ENCODE data around the gene MYOCOS.
"Not testable (repeated sequence)": the region's sequence is repeated elsewhere in the genome, so short reads cannot be mapped to it uniquely, and the experiment has no call there.

Gene MYOCOS

GRCh38 chr1:171615122-171615906 lies 6.7 kb upstream of the MYOCOS start:
- not testable (repeated sequence) for H2BK12ac ChIP-seq (ENCODE audit: low read length); H3K4me2 ChIP-seq (ENCODE audit: low read length); H3K9ac ChIP-seq (ENCODE audit: low read length); H3K36me3 ChIP-seq (ENCODE audit: control insufficient read depth in 1 of 2, insufficient read depth in 2 of 2, low read length in 2 of 2); H3K27ac ChIP-seq (ENCODE audit: low read depth, low read length); H3K4me1 ChIP-seq (ENCODE audit: control insufficient read depth in 1 of 2, insufficient read depth in 2 of 2, low read length in 2 of 2); H4K91ac ChIP-seq (ENCODE audit: low read depth, low read length); H3K27me3 ChIP-seq (ENCODE audit: insufficient read depth, low read length); H3K79me2 ChIP-seq (ENCODE audit: control insufficient read depth, insufficient read depth, low read length, poor library complexity); H2AK5ac ChIP-seq (ENCODE audit: low read length); H2BK5ac ChIP-seq (ENCODE audit: low read depth, low read length, poor library complexity); H3K14ac ChIP-seq (ENCODE audit: low read length); H2BK120ac ChIP-seq (ENCODE audit: insufficient read depth, low read length, poor library complexity); H2AFZ ChIP-seq (ENCODE audit: insufficient read depth, low read length, poor library complexity); H3K4ac ChIP-seq (ENCODE audit: low read depth, low read length); H3K9me3 ChIP-seq (ENCODE audit: insufficient read depth, low read depth, low read length); H3K4me3 ChIP-seq (ENCODE audit: low read depth, low read length); H3K23ac ChIP-seq (ENCODE audit: low read length); DNase-seq; H4K12ac ChIP-seq (ENCODE audit: low read depth, low read length); H4K8ac ChIP-seq (ENCODE audit: low read depth, low read length); H3K79me1 ChIP-seq (ENCODE audit: low read length); H3K18ac ChIP-seq (ENCODE audit: low read length)
- WGBS (ENCODE audit: extremely low coverage, insufficient coverage, insufficient read length), result no CpG with 5 or more reads among the region's 14 CpGs

- Histone ChIP-seq H3K79me2 (ENCODE audit: control insufficient read depth, insufficient read depth, low read length, poor library complexity) (no peaks in the 10 kb centered on the region), H3K79me1 (ENCODE audit: low read length) (no peaks in the 10 kb centered on the region), H3K4me3 (ENCODE audit: low read depth, low read length) (no peak overlapping the region), H3K18ac (ENCODE audit: low read length) (no peak overlapping the region), H3K4ac (ENCODE audit: low read depth, low read length) (no peak overlapping the region), H3K14ac (ENCODE audit: low read length) (no peak overlapping the region), H3K27me3 (ENCODE audit: insufficient read depth, low read length) (no peaks in the 10 kb centered on the region), H2AFZ (ENCODE audit: insufficient read depth, low read length, poor library complexity) (no peak overlapping the region), H4K91ac (ENCODE audit: low read depth, low read length) (no peak overlapping the region), H3K4me1 (ENCODE audit: control insufficient read depth in 1 of 2, insufficient read depth in 2 of 2, low read length in 2 of 2) (no peaks in the 10 kb centered on the region), H3K9me3 (ENCODE audit: insufficient read depth, low read depth, low read length) (no peaks in the 10 kb centered on the region), H3K23ac (ENCODE audit: low read length) (no peak overlapping the region), H2AK5ac (ENCODE audit: low read length) (no peak overlapping the region), H2BK5ac (ENCODE audit: low read depth, low read length, poor library complexity) (no peak overlapping the region), H2BK12ac (ENCODE audit: low read length) (no peak overlapping the region), H3K4me2 (ENCODE audit: low read length) (no peak overlapping the region), H4K12ac (ENCODE audit: low read depth, low read length) (no peak overlapping the region), H3K27ac (ENCODE audit: low read depth, low read length) (no peak overlapping the region), H3K9ac (ENCODE audit: low read length) (no peak overlapping the region), H3K36me3 (ENCODE audit: control insufficient read depth in 1 of 2, insufficient read depth in 2 of 2, low read length in 2 of 2) (no peaks in the 10 kb centered on the region), H2BK120ac (ENCODE audit: insufficient read depth, low read length, poor library complexity) (no peak overlapping the region), H4K8ac (ENCODE audit: low read depth, low read length) (no peak overlapping the region)
- DNase-seq, result no peak
- no CpG with 5 or more reads among the region's 2 CpGs for WGBS (ENCODE audit: extremely low coverage, insufficient coverage, insufficient read length)
Measured at GRCh38 chr1:171616586-171616985, 5.5 kb upstream of the MYOCOS start.

DNA sequence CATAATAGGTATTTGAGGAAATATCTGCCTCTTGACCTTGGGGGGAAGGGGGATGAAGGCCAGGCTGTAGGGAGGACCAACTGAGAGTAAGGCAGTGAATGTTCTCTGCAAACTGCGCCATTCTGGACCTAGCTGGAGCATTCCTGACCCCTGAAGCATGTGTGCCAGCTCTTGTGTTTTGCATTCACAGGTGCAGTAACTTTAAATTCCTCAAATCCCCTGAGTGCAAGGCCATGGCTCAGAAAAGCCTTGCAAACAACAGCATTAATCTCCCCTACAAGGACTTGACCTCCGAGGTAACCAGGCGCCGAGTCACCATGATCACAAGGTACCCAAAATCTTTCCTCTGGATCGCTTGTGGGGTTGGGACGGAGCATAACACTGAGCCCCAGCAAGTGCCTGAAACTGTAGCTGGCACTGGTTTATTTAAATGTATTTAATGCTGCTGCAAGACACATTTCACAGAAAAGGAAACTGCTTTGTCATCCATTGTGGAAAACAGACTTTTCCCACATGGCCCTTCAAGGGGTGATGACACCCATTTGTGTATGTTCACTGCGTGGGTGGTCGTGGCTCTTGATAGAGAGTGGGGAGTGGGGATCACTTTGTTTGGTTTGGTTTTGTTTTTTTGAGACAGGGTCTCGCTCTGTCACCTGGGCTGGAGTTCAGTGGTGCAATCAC lies 1.7 kb downstream of the MYOCOS start:
- H3K79me1 ChIP-seq (ENCODE audit: low read length), result no peaks in the 10 kb centered on the region
- no peak for DNase-seq
- H4K12ac ChIP-seq (ENCODE audit: low read depth, low read length), result no peak overlapping the region
- H4K91ac ChIP-seq (ENCODE audit: low read depth, low read length), result no peak overlapping the region
- no peak overlapping the region for H3K4ac ChIP-seq (ENCODE audit: low read depth, low read length)
- no peak overlapping the region for H2BK12ac ChIP-seq (ENCODE audit: low read length)
- no peak overlapping the region for H2BK120ac ChIP-seq (ENCODE audit: insufficient read depth, low read length, poor library complexity)
- WGBS (ENCODE audit: extremely low coverage, insufficient coverage, insufficient read length), result no CpG with 5 or more reads among the region's 9 CpGs
- H3K4me2 ChIP-seq (ENCODE audit: low read length), result no peak overlapping the region
- no peak overlapping the region for H3K27ac ChIP-seq (ENCODE audit: low read depth, low read length)
- no peak overlapping the region for H3K23ac ChIP-seq (ENCODE audit: low read length)
- no peak overlapping the region for H3K18ac ChIP-seq (ENCODE audit: low read length)
- H3K9me3 ChIP-seq (ENCODE audit: insufficient read depth, low read depth, low read length), result peaks cover 2% of the 10 kb centered on the region
- H3K36me3 ChIP-seq (ENCODE audit: control insufficient read depth in 1 of 2, insufficient read depth in 2 of 2, low read length in 2 of 2), result no peaks in the 10 kb centered on the region
- no peaks in the 10 kb centered on the region for H3K79me2 ChIP-seq (ENCODE audit: control insufficient read depth, insufficient read depth, low read length, poor library complexity)
- no peak overlapping the region for H2AK5ac ChIP-seq (ENCODE audit: low read length)
- H4K8ac ChIP-seq (ENCODE audit: low read depth, low read length), result no peak overlapping the region
- H3K27me3 ChIP-seq (ENCODE audit: insufficient read depth, low read length), result no peaks in the 10 kb centered on the region
- no peak overlapping the region for H2AFZ ChIP-seq (ENCODE audit: insufficient read depth, low read length, poor library complexity)
- H3K4me3 ChIP-seq (ENCODE audit: low read depth, low read length), result no peak overlapping the region
- no peak overlapping the region for H3K14ac ChIP-seq (ENCODE audit: low read length)
- no peak overlapping the region for H3K9ac ChIP-seq (ENCODE audit: low read length)
- H3K4me1 ChIP-seq (ENCODE audit: control insufficient read depth in 1 of 2, insufficient read depth in 2 of 2, low read length in 2 of 2), result no peaks in the 10 kb centered on the region
- H2BK5ac ChIP-seq (ENCODE audit: low read depth, low read length, poor library complexity), result no peak overlapping the region

DNA sequence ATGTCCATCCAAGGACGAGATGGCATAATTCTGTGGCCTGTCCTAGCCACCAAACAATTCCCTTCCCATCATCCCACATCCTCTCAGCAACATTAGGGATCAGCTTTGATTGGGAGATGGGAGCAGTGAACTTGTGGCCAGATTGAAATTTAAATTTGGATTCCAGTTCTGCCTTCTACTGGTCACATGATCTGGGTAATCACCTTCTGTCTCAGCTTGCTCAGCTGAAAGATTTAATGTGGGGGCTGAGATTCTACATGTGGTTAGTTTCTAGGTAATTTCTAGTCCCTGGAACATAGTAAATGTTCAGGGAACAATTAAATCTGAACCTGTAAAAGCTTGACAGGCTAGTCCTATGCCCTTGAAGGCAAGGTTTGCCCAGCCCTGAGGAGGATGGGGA lies 3.2 kb downstream of the MYOCOS start:
- no peak overlapping the region for H2BK12ac ChIP-seq (ENCODE audit: low read length)
- no peak overlapping the region for H2BK5ac ChIP-seq (ENCODE audit: low read depth, low read length, poor library complexity)
- H3K4ac ChIP-seq (ENCODE audit: low read depth, low read length), result no peak overlapping the region
- DNase-seq, result no peak
- no peaks in the 10 kb centered on the region for H3K79me1 ChIP-seq (ENCODE audit: low read length)
- no peak overlapping the region for H3K27ac ChIP-seq (ENCODE audit: low read depth, low read length)
- no peak overlapping the region for H3K4me2 ChIP-seq (ENCODE audit: low read length)
- peaks cover 2% of the 10 kb centered on the region for H3K9me3 ChIP-seq (ENCODE audit: insufficient read depth, low read depth, low read length)
- H3K79me2 ChIP-seq (ENCODE audit: control insufficient read depth, insufficient read depth, low read length, poor library complexity), result no peaks in the 10 kb centered on the region
- no peaks in the 10 kb centered on the region for H3K4me1 ChIP-seq (ENCODE audit: control insufficient read depth in 1 of 2, insufficient read depth in 2 of 2, low read length in 2 of 2)
- H4K91ac ChIP-seq (ENCODE audit: low read depth, low read length), result no peak overlapping the region
- H4K8ac ChIP-seq (ENCODE audit: low read depth, low read length), result no peak overlapping the region
- H3K27me3 ChIP-seq (ENCODE audit: insufficient read depth, low read length), result no peaks in the 10 kb centered on the region
- WGBS (ENCODE audit: extremely low coverage, insufficient coverage, insufficient read length), result no CpG with 5 or more reads among the region's 1 CpG
- H3K4me3 ChIP-seq (ENCODE audit: low read depth, low read length), result no peak overlapping the region
- no peak overlapping the region for H4K12ac ChIP-seq (ENCODE audit: low read depth, low read length)
- H2AFZ ChIP-seq (ENCODE audit: insufficient read depth, low read length, poor library complexity), result no peak overlapping the region
- H3K23ac ChIP-seq (ENCODE audit: low read length), result no peak overlapping the region
- H3K18ac ChIP-seq (ENCODE audit: low read length), result no peak overlapping the region
- H2AK5ac ChIP-seq (ENCODE audit: low read length), result no peak overlapping the region
- H3K36me3 ChIP-seq (ENCODE audit: control insufficient read depth in 1 of 2, insufficient read depth in 2 of 2, low read length in 2 of 2), result no peaks in the 10 kb centered on the region
- H3K14ac ChIP-seq (ENCODE audit: low read length), result no peak overlapping the region
- no peak overlapping the region for H3K9ac ChIP-seq (ENCODE audit: low read length)
- no peak overlapping the region for H2BK120ac ChIP-seq (ENCODE audit: insufficient read depth, low read length, poor library complexity)
